Measurements from ENCODE around the gene NFIB.

Gene NFIB

DNA sequence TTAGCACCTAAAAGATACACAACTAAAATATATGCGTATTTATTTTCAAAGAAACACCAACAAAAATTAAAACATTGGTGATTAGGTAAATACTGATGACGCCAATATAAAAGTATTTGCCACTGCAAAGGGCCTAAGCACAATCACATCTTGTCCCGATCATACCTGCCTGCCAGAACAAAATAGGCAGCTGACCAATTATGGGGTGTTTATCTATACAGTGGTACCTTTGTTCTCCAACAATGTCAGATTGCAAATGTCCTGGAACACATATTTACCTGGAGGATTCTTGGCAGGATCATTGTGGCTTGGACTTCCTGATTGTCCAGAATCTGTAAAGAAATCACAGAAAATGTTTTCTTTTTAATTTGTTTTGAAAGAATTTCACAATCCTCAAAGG is 134.5 kb downstream of the NFIB start:
- DNase-seq = no peak

GRCh38 chr9:14175778-14176177 is 138.2 kb downstream of the NFIB start:
- no peak for DNase-seq

DNA sequence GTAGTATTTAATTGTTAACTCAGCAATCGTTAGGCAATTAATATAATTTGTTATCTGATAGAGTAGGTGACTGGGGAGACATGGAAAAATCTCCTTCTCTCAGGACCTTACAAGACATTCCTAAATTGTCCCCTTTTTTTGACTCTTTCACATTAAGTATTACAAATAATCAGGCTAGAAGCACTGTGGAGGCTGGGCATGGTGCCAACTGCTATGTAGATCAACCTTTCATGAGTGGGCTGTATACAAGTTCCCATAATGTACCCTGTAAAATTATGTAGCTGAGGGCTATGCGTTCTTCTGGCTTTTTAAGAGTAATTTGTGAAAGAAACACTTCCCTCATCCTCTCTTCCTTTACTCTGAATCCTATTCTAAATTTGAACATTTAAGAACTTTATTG is 140.2 kb downstream of the NFIB start:
- no peak for DNase-seq

GRCh38 chr9:14170973-14171596 is 142.9 kb downstream of the NFIB start:
- no peak for DNase-seq

- DNase-seq = no peak
Measured at GRCh38 chr9:14170392-14170931, 143.5 kb downstream of the NFIB start.

- DNase-seq = no peak
Measured at GRCh38 chr9:14168381-14168780, 145.6 kb downstream of the NFIB start.

GRCh38 chr9:14165376-14166035 is 148.4 kb downstream of the NFIB start:
- DNase-seq = no peak

DNA sequence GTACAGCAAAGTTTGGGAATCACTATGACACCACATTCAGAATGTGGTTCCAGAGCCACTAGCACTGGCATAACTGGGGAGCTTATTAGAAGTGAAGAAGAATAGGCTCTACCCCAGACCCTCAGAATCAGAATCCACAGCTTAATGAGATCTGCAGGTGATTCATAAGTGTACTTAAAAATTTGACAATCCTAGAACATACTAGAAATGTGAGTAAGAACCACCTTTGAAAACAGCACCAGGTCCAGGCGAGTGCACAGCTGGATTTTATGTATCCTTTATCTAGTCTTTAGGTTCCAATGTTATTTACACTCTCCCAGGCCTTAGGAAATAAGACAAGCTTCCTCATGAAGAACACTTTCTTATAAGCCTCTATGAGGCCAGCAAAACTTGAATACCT is 149.0 kb downstream of the NFIB start:
- DNase-seq = no peak

- no peak for DNase-seq
Measured at GRCh38 chr9:14159440-14160216, 154.3 kb downstream of the NFIB start.

DNA sequence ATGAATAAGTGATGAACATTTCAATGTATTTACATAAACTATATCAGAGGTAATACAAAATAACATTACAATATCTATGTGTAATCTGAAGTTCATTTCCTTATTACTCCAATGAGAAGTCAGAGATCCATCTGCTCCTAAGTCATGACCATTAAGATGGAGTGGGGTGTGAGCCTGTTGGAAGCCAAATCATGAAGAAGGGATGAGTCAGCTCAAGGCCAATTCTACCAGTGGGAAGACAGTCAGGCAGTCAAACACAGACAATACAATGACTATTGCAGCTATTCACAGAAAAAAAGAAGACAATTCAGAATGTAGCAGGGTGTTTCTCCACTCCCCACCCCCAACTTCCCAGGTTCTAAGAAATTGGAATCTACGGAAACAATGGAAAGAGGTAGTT is 155.0 kb downstream of the NFIB start:
- no peak for DNase-seq

- no peak for DNase-seq
Measured at GRCh38 chr9:14158136-14158813, 155.7 kb downstream of the NFIB start.

DNA sequence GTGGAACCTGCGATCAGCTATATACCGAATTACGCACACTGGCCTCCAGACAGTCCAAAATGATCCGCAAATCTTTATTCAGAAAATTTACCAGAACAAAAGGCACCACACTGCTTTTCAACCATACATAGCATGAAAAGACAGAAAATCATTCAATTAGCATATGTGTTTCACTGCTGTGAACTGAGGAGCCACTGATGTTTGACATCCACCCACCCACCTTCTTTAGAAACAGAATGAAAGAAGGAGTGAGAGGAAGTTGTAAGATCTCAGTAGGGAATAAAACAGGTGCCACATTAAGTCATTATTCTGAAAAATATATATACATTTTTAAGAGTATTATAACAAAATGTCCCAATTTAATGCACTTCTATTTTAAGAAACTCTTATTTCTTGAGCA is 156.8 kb downstream of the NFIB start:
- DNase-seq = no peak

DNA sequence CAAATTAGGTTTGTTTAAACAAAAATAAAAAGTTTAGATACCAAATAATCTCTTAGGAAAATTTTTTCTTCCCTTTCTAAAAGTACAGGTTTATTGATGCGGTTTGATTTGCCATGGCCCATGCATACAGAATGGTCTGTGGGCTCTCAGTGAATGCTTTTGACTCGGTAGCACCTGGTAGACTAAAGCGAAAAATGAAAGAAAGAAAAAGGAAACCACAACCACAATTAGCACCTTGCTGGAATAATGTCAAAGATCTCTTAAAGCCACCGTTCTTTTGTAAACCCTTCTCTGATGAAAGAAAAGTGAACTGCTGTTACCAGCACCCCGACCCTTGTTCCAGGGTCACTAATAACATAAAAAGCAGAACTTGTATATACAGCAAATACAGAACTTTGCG is 157.9 kb downstream of the NFIB start:
- no peak for DNase-seq

DNA sequence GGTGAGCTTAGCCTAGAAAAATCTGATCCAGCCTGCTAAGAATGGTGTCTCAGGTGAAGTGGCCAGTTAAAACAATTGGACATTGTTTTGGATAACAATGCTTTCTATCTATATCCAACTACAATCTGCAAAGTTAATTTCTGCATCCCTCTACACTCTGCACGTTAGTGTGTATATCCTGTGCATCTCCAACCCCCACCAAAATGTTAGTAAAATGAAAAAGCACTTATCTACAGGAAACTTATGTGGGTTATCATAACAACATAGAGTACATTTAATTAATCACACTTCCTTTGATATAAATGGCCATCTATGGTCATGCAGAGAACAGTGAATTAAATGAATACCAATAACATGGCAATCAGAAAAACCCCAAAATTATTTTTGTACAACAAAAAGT is 158.7 kb downstream of the NFIB start:
- no peak for DNase-seq

GRCh38 chr9:14153310-14153720 is 160.6 kb downstream of the NFIB start:
- DNase-seq = no peak

DNA sequence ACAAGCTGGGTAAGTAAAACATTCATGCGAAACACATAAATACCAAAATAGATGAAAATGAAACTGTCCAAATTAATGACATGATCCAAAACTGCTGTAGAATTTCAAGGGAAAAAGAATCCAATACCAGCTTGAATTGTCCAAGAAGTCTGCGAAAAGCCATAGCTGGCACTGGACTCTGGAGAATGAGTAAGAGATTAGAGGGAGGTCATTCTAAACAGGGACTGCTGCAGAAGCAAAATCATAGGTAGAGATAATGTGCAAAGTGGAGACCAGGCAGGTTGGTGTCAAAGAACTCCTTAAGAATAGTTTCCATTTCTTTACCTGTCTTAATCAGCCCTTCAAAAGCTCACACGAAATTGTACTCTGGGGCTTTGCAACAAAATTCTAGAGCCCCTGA is 162.5 kb downstream of the NFIB start:
- no peak for DNase-seq

DNA sequence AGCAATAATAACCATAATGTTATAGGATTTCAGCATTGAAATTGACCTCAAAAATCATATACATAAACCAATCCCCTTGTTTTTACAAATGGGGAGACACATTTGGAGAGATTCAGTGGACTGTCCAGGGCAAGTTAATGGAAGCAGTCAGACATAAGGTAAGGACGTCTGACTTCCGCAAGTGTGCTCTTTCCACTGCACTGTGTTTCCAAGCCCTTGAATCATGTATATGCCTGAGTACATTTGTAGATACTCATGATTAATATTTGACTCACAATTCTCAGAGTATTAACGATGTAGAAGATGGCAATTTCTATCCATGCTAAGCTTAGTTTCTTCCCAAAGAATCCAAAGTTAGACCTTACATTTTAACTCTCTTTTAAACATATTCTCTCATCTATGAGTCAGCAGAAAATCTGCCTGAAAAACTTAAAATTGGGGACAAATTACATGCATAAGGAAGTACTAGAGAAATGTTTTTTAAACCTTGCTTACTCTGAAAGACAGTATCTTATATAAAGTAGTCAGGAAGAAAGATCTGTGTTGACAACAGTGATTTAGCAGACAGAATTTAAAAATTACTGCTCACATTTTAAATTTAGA is 165.3 kb downstream of the NFIB start:
- no peak for DNase-seq

- no peak for DNase-seq
Measured at GRCh38 chr9:14147738-14148137, 166.2 kb downstream of the NFIB start.

- DNase-seq = no peak
Measured at GRCh38 chr9:14146201-14146874, 167.6 kb downstream of the NFIB start.

- no peak for DNase-seq
Measured at GRCh38 chr9:14144215-14144614, 169.7 kb downstream of the NFIB start.

GRCh38 chr9:14141699-14142098 is 172.2 kb downstream of the NFIB start:
- DNase-seq = no peak

DNA sequence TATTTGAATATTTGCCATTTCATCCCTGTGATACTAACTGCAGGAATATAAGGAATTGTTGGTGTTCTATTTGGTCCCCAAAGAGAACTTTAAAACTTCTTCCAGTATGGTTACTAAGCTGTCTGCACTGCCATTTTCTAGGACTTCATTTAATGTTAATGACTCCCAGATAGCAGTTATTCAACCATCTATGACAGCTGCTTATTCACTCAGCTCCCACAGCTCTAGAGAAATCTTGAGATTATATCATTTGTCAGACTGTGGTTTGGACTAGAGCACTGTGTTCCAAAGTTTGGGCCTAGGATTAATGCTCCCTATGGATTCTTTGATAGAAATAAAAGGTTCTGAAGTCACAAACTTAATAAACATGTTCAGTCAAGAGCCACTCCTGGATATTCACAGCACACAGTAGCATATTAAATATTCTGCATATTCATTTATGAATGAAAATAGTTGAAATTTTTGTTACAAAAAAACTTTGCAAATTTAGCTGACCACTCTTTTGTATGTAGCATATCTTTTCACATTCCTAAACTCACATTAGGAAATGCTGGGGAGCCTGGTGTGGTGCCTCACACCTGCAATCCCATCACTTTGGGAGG is 173.7 kb downstream of the NFIB start:
- no peak for DNase-seq

All from activated T-cell treated with anti-CD3 and anti-CD28 coated beads for 4 hours (primary cell).